MM.1S (cell line): ENCODE measurements around the gene HSD17B14.

Source experiments
- CTCF ChIP-seq: fragments of 300-600 bp; sonication (generic); IDR thresholded peaks from 2 replicates; pipeline ENCODE4 v1.5.1; 2016; ENCODE audit warnings: antibody characterized with exemption, low read length, mixed read lengths
- EZH2phosphoT487 ChIP-seq: fragments of 300-600 bp; sonication (generic); IDR thresholded peaks from 2 replicates; pipeline ENCODE4 v1.6.1; 2018; ENCODE audit warnings: antibody characterized with exemption, low read length

GRCh38 chr19:48830965-48831364, 5.3 kb downstream of the HSD17B14 start:
- TF ChIP-seq CTCF (no peak), EZH2phosphoT487 (no peak)
